VCaP (cell line): ENCODE measurements around the gene SP7.

Experiments used
- H3K27ac ChIP-seq: fragments of 450-650 bp; 2 replicates; pipeline ENCODE4 v1.5.1; 2017
- CTCF ChIP-seq: fragments of 450-650 bp; conservative IDR thresholded peaks from 2 replicates; pipeline ENCODE4 v1.5.1; 2017; ENCODE audit warnings: mild to moderate bottlenecking, moderate library complexity

The SP7 gene

GRCh38 chr12:53292426-53292825 lies 43.7 kb downstream of the SP7 start:
- H3K27ac ChIP-seq: no peak overlapping the region
- TF ChIP-seq CTCF: no peak

- H3K27ac ChIP-seq: no peak overlapping the region
- no peak for TF ChIP-seq CTCF
Measured at GRCh38 chr12:53290661-53291060, 45.5 kb downstream of the SP7 start.

DNA sequence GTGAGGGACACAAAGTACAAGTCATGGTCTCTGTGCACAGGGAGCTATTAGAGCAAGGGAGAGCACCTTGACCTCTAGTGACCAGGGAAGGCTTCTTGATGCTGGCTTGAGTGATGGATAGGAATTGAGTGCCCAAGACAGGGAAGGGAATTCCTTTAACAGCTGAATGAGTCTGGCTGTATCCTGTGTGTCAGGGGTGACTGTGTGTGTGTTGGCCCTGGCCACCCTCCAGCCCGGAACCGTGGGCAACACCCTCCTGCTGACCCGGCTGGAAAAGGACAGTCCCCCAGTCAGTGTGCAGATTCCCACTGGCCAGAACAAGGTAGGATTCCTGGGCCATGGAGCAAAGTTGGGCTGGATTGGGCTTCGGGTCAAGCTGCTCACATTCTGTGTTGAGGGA lies 46.3 kb downstream of the SP7 start:
- no peak overlapping the region for H3K27ac ChIP-seq
- no peak for TF ChIP-seq CTCF

DNA sequence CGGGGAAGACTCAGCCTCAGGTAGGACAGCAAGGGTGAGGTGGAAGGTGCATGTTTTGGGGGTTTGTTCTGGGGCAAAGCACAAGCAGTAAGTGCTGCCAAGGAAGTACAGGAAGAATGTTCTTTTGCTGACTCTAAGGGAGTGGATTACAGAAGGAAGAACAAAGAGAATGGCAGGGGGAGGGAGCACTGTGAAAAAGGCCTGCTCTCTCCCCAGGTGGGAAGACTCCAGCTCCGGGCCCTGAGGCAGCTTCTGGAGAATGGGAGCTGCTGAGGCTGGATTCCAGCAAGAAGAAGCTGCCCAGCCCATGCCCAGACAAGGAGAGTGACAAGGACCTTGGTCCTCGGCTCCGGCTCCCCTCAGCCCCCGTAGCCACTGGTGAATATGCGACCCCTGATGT lies 47.8 kb downstream of the SP7 start:
- H3K27ac ChIP-seq: no peak overlapping the region
- TF ChIP-seq CTCF: no peak

- H3K27ac ChIP-seq: no peak overlapping the region
- peak; percentile 93 for TF ChIP-seq CTCF
Measured at GRCh38 chr12:53287741-53288216, 48.4 kb downstream of the SP7 start.

- no peak overlapping the region for H3K27ac ChIP-seq
- TF ChIP-seq CTCF: no peak
Measured at GRCh38 chr12:53286448-53286847, 49.7 kb downstream of the SP7 start.

GRCh38 chr12:53279888-53280498 lies 56.2 kb downstream of the SP7 start:
- TF ChIP-seq CTCF: no peak
- peak overlapping the region; percentile 56 for H3K27ac ChIP-seq
